PC-9 (cell line): ENCODE measurements around the gene GREM1.

Source experiments
- CTCF ChIP-seq: fragments of 200-600 bp; sonication (generic); conservative IDR thresholded peaks from 2 replicates; pipeline ENCODE4 v1.6.1; 2017; ENCODE audit warnings: mixed run types, antibody characterized with exemption, mild to moderate bottlenecking, moderate library complexity
- EZH2 ChIP-seq: fragments of 200-600 bp; sonication (generic); IDR thresholded peaks from 2 replicates; pipeline ENCODE4 v1.8.0; 2017; ENCODE audit warnings: antibody characterized with exemption, low read depth

- TF ChIP-seq CTCF, result no peak
- no peak for TF ChIP-seq EZH2
These were observed 26.1 kb upstream of the GREM1 start for GRCh38 chr15:32691689-32692038.
